Measurements from ENCODE around the gene DVL2.

DNA sequence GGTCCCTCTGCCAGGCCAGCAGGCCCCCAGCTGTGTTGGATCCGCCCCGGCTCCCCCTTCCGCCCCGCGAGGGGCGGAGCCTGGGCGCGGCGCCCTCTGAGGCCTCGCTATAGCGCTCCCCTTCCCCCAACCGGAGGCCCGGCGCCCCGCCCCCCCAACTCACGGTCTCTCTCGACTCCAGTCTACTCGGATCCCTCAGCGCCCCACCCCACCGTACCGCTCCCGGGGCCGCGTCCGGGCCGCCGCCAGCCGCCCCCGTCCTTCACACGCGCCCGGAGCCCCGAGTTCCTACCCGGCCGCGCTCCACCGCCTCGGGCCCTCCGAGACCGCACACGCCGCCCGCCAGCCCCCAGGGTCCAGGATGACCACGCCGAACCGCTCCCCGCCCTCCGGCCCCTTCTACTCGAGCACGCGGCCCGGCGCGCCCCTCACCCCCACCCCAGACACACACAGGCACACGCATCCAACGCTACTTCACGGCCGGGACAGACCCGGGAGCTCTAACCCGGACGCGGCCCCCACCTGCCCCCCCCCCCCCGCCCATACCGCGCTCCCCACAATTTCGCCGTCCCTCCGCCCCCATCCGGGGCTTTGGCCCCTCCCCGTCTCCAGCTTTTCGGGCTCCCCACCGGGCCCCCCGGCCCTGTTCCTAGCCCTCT, 3.6 kb upstream of the DVL2 start:
- TF ChIP-seq GATA2 (IDR thresholded peaks at IDR 0.05; ENCODE audit: low read depth, low read length): no peak
- no peak for TF ChIP-seq GATA3 (IDR thresholded peaks at IDR 0.05; ENCODE audit: low read depth, low read length)
